Smooth muscle cell (in vitro differentiated cells): Measurements from ENCODE around the gene HLA-DRA. TPM values are rescaled to one million over a fixed set of nuclear protein-coding genes. Genes with fewer than 3 reads are reported as not detected.

ENCODE experiments used
- DNase-seq: peaks from one replicate; lab custom pipeline; 2025; ENCODE audit not compliant: unreplicated experiment; lab: John Stamatoyannopoulos, UW
- H2AFZ ChIP-seq: fragments of 200-600 bp; sonication (generic); 2 replicates; pipeline ENCODE4 v1.6.0; 2016; ENCODE audit warnings: antibody characterized with exemption, low read depth, mild to moderate bottlenecking
- H3F3A ChIP-seq: fragments of 200-600 bp; sonication (generic); 2 replicates; pipeline ENCODE4 v1.6.0; 2017; ENCODE audit warnings: antibody characterized with exemption, low read depth
- H3K27ac ChIP-seq: fragments of 200-600 bp; sonication (generic); 2 replicates; pipeline ENCODE4 v1.5.1; 2016; ENCODE audit warnings: low read depth, mild to moderate bottlenecking
- H3K27me3 ChIP-seq: fragments of 200-600 bp; sonication (generic); 2 replicates; pipeline ENCODE4 v1.6.1; 2016; ENCODE audit warnings: low read depth, mild to moderate bottlenecking
- H3K36me3 ChIP-seq: fragments of 200-600 bp; sonication (generic); 2 replicates; pipeline ENCODE4 v1.5.1; 2016; ENCODE audit warnings: low read depth
- H3K4me1 ChIP-seq: fragments of 200-600 bp; sonication (generic); 2 replicates; pipeline ENCODE4 v1.5.1; 2016; ENCODE audit warnings: low read depth
- H3K4me2 ChIP-seq: fragments of 200-600 bp; sonication (generic); 2 replicates; pipeline ENCODE4 v1.6.0; 2016; ENCODE audit warnings: mild to moderate bottlenecking
- H3K4me3 ChIP-seq: fragments of 200-600 bp; sonication (generic); 2 replicates; pipeline ENCODE4 v1.5.1; 2016; ENCODE audit warnings: mild to moderate bottlenecking
- H3K79me2 ChIP-seq: fragments of 200-600 bp; sonication (generic); 2 replicates; pipeline ENCODE4 v1.6.0; 2016; ENCODE audit warnings: low read depth, mild to moderate bottlenecking
- H3K9ac ChIP-seq: fragments of 200-600 bp; sonication (generic); 2 replicates; pipeline ENCODE4 v1.6.0; 2016; ENCODE audit warnings: low read depth
- H3K9me3 ChIP-seq: fragments of 200-600 bp; sonication (generic); replicated peaks from 2 replicates; pipeline ENCODE4 v1.5.1; 2016; ENCODE audit warnings: low read depth
- H4K20me1 ChIP-seq: fragments of 200-600 bp; sonication (generic); 2 replicates; pipeline ENCODE4 v1.6.0; 2016; ENCODE audit warnings: low read depth
- WGBS: methylation state at CpG from one replicate; pipeline ENCODE4 v1.1.7; 2016; ENCODE audit warnings: low lambda C conversion rate; 5-methylcytosine and 5-hydroxymethylcytosine counted together
- polyA plus RNA-seq: library from polyadenylated mRNA; unstranded; fragments of >200 nt; fragmentation: Nextera tagmentation; extraction: Ambion mirVana; gene quantifications from 2 replicates; pipeline ENCODE4 v1.2.1, GENCODE V29; 2016
- total RNA-seq: library from RNA; depleted of rRNA; stranded (reverse); fragments of >200 nt; gene quantifications from 2 replicates; pipeline ENCODE4 v1.2.3, GENCODE V29; 2014
- TF ChIP-seq, protein P1 (sequence below): fragments of 200-600 bp; sonication (generic); IDR thresholded peaks from 2 replicates; pipeline ENCODE4 v1.5.1; 2017; ENCODE audit warnings: borderline replicate concordance, mild to moderate bottlenecking, antibody characterized with exemption; ENCODE audit not compliant: insufficient read depth, poor library complexity, severe bottlenecking

The HLA-DRA gene
- total and polyA plus RNA-seq, 2 experiments from 2014 or later, result not detected

DNA sequence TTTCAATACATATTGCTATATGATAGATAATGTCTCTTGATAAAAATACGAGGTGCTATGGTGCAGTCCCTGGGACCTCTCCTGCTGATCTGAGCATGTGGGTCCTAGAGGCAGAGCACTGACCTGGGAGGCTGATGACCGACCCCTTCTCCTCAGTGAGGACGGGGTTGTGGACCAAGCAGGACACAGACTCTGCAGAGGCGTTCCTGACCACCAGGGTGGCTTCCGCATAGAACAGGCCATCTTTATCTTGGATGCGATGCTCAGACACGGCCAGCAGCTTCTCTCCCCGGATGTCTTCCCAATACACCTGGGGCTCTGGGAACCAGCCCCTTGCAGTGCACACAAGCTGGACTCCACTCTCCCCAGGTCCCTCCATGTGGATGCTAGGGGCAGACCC is 36.9 kb upstream of the HLA-DRA start:
- 81% methylated on average over 8 of the region's 8 CpGs for WGBS
- Histone ChIP-seq H3F3A (no peaks in the 10 kb centered on the region), H3K9me3 (no peaks in the 10 kb centered on the region), H3K27ac (no peak overlapping the region), H3K9ac (no peak overlapping the region), H3K4me3 (no peak overlapping the region), H3K27me3 (peaks cover 55% of the 10 kb centered on the region), H2AFZ (no peak overlapping the region), H3K4me2 (no peak overlapping the region), H3K79me2 (no peaks in the 10 kb centered on the region), H3K4me1 (no peaks in the 10 kb centered on the region), H3K36me3 (no peaks in the 10 kb centered on the region), H4K20me1 (no peaks in the 10 kb centered on the region)
- TF ChIP-seq, protein P1, sequence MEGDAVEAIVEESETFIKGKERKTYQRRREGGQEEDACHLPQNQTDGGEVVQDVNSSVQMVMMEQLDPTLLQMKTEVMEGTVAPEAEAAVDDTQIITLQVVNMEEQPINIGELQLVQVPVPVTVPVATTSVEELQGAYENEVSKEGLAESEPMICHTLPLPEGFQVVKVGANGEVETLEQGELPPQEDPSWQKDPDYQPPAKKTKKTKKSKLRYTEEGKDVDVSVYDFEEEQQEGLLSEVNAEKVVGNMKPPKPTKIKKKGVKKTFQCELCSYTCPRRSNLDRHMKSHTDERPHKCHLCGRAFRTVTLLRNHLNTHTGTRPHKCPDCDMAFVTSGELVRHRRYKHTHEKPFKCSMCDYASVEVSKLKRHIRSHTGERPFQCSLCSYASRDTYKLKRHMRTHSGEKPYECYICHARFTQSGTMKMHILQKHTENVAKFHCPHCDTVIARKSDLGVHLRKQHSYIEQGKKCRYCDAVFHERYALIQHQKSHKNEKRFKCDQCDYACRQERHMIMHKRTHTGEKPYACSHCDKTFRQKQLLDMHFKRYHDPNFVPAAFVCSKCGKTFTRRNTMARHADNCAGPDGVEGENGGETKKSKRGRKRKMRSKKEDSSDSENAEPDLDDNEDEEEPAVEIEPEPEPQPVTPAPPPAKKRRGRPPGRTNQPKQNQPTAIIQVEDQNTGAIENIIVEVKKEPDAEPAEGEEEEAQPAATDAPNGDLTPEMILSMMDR, result no peak
- no peak for DNase-seq

DNA sequence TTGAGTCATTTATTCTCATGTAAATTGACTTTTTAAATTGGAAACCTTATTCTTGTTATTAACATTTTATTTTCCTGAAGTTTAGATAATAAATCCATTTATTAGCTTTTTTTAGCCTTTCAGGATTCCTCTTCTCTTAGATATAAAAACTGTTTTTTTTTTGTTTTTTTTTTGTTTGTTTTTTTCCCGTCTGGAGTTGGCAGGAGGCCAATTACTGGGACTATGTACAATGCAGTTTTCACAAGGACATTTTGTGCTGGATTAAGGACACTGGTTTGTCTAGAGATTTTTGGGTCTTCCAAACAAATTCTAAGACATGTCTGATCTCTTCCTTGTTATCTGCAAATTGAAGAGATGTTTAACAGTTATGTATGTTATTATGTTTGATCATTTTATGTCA is 34.0 kb upstream of the HLA-DRA start:
- 47% methylated on average over 1 of the region's 1 CpG for whole genome bisulfite sequencing
- Histone ChIP-seq H3K36me3 (no peaks in the 10 kb centered on the region), H3K4me3 (no peak overlapping the region), H2AFZ (no peak overlapping the region), H4K20me1 (no peaks in the 10 kb centered on the region), H3K9me3 (no peaks in the 10 kb centered on the region), H3K4me1 (no peaks in the 10 kb centered on the region), H3K4me2 (no peak overlapping the region), H3K27me3 (peaks cover 66% of the 10 kb centered on the region), H3F3A (no peaks in the 10 kb centered on the region), H3K9ac (no peak overlapping the region), H3K27ac (no peak overlapping the region), H3K79me2 (no peaks in the 10 kb centered on the region)
- TF ChIP-seq, protein P1, result no peak
- no peak for DNase-seq

DNA sequence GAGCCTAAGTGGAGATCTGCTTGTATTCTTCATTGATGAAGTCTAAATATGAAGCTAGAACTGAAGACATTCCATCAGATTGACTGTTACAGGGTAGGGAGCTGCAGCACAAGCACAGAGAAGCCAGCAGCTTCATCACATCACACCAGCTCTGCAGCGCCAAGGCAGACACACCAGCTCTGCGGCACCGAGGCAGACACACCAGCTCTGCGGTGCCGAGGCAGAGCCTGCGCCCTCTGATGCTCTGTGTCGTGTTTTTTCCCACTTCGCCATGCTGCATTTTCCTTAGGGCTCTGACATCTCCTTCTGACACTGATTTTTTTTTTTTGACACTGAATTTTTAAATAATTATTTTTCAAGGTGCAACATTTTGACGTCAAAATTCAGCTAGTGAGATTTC is 33.5 kb upstream of the HLA-DRA start:
- TF ChIP-seq, protein P1, result no peak
- no peak overlapping the region for H3K27ac ChIP-seq
- H2AFZ ChIP-seq, result no peak overlapping the region
- H3K79me2 ChIP-seq, result no peaks in the 10 kb centered on the region
- H3K27me3 ChIP-seq, result peaks cover 66% of the 10 kb centered on the region
- no peaks in the 10 kb centered on the region for H3K4me1 ChIP-seq
- no peaks in the 10 kb centered on the region for H3K36me3 ChIP-seq
- no peak for DNase-seq
- H3K4me3 ChIP-seq, result no peak overlapping the region
- WGBS, result 93% methylated on average over 9 of the region's 9 CpGs
- no peak overlapping the region for H3K4me2 ChIP-seq
- no peaks in the 10 kb centered on the region for H3F3A ChIP-seq
- no peaks in the 10 kb centered on the region for H4K20me1 ChIP-seq
- no peaks in the 10 kb centered on the region for H3K9me3 ChIP-seq
- H3K9ac ChIP-seq, result no peak overlapping the region

DNA sequence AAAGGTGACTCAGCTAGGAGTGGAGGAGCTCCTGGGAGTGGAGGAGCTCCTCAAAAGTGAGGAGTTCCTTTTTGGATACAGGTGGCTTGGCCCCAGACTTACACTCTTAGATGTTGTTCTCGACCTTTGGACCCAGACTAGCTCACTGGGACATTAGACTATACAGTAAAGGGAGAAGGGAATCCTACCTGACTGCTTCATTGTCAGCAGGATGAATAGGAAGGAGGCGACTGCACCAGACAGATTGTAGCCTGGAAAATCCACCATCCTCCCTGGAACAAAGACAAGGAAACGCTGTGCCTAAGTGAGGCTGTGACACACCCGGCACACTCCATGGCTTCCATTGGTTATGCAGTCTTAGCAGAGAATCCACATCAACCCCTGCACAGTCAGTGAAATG is 32.8 kb upstream of the HLA-DRA start, which contains the start of gene BTNL2:
BTNL2 (minus strand) TSS at position 325 of the 400 bp plus-strand sequence; CDS start at position 267, 58 bp downstream.
- no peak within 1 kb of the TSS for H3K4me3 ChIP-seq
- H3K36me3 ChIP-seq, result no peaks in the 10 kb centered on the region
- TF ChIP-seq, protein P1, result no peak
- 83% methylated on average over 4 of the region's 4 CpGs for WGBS
- peaks cover 67% of the 10 kb centered on the region for H3K27me3 ChIP-seq
- H4K20me1 ChIP-seq, result no peaks in the 10 kb centered on the region
- H3K79me2 ChIP-seq, result no peaks in the 10 kb centered on the region
- H2AFZ ChIP-seq, result no peak within 1 kb of the TSS
- H3K9ac ChIP-seq, result no peak within 1 kb of the TSS
- no peak for DNase-seq
- H3K4me2 ChIP-seq, result no peak within 1 kb of the TSS
- no peaks in the 10 kb centered on the region for H3K4me1 ChIP-seq
- H3K27ac ChIP-seq, result no peak within 1 kb of the TSS
- no peaks in the 10 kb centered on the region for H3K9me3 ChIP-seq
- no peaks in the 10 kb centered on the region for H3F3A ChIP-seq
